HepG2 (cell line): ENCODE data around the gene SLC9C2. TPM values are rescaled to one million over a fixed set of nuclear protein-coding genes. Genes with fewer than 3 reads are reported as not detected.
A peak's percentile ranks its signal among the peaks of the same experiment; 100 is the strongest.

Experiments used
- ATM ChIP-seq: fragments of 450-650 bp; IDR thresholded peaks from 2 replicates; pipeline ENCODE4 v1.7.1; 2017; ENCODE audit warnings: mild to moderate bottlenecking, borderline replicate concordance
- FOXM1 ChIP-seq: sonication (generic); formaldehyde crosslinking; IDR thresholded peaks from 2 replicates; pipeline ENCODE4 v1.5.0; 2020; ENCODE audit warnings: missing genetic modification reagents
- IRF9 ChIP-seq: sonication (generic); formaldehyde crosslinking; IDR thresholded peaks from 2 replicates; pipeline ENCODE4 v1.8.0; 2022; ENCODE audit warnings: missing genetic modification reagents, mild to moderate bottlenecking, borderline replicate concordance
- JDP2 ChIP-seq: sonication (generic); formaldehyde crosslinking; IDR thresholded peaks from 2 replicates; pipeline ENCODE4 v1.8.1; 2022; ENCODE audit warnings: missing genetic modification reagents, borderline replicate concordance
- MAFG ChIP-seq: sonication (generic); formaldehyde crosslinking; IDR thresholded peaks from 2 replicates; pipeline ENCODE4 v1.5.1; 2020; ENCODE audit warnings: mild to moderate bottlenecking, missing genetic modification reagents
- MLX ChIP-seq: IDR thresholded peaks from 2 replicates; pipeline ENCODE4 v1.6.1; 2016
- NAIF1 ChIP-seq: sonication (generic); formaldehyde crosslinking; IDR thresholded peaks from 2 replicates; pipeline ENCODE4 v1.5.0; 2020; ENCODE audit warnings: mild to moderate bottlenecking, missing genetic modification reagents, borderline replicate concordance
- PAF1 ChIP-seq: IDR thresholded peaks from 2 replicates; pipeline ENCODE4 v1.6.1; 2016; ENCODE audit warnings: missing genetic modification reagents, missing compliant biosample characterization
- PAXIP1 ChIP-seq: sonication (generic); formaldehyde crosslinking; conservative IDR thresholded peaks from 2 replicates; pipeline ENCODE4 v1.4.0; 2020; ENCODE audit warnings: mild to moderate bottlenecking, missing genetic modification reagents, moderate library complexity
- POLR2AphosphoS5 ChIP-seq: IDR thresholded peaks from 2 replicates; pipeline ENCODE4 v1.6.1; 2012; ENCODE audit warnings: low read depth, low read length
- SIX4 ChIP-seq: sonication (generic); formaldehyde crosslinking; IDR thresholded peaks from 2 replicates; pipeline ENCODE4 v1.4.0; 2020; ENCODE audit warnings: missing genetic modification reagents
- XBP1 ChIP-seq: sonication (generic); formaldehyde crosslinking; IDR thresholded peaks from 2 replicates; pipeline ENCODE4 v1.5.0; 2020; ENCODE audit warnings: missing genetic modification reagents
- ZNF354B ChIP-seq: sonication (generic); formaldehyde crosslinking; IDR thresholded peaks from 2 replicates; pipeline ENCODE4 v1.8.0; 2022; ENCODE audit warnings: mild to moderate bottlenecking, missing genetic modification reagents
- ZNF484 ChIP-seq: sonication (generic); formaldehyde crosslinking; IDR thresholded peaks from 2 replicates; pipeline ENCODE4 v1.5.1; 2020; ENCODE audit warnings: mild to moderate bottlenecking, low read depth, missing genetic modification reagents, borderline replicate concordance
- ZNF552 ChIP-seq: sonication (generic); formaldehyde crosslinking; IDR thresholded peaks from 2 replicates; pipeline ENCODE4 v1.9.0; 2022; ENCODE audit warnings: missing genetic modification reagents, mild to moderate bottlenecking, borderline replicate concordance
- ZNF670 ChIP-seq: sonication (generic); formaldehyde crosslinking; IDR thresholded peaks from 2 replicates; pipeline ENCODE4 v1.8.0; 2022; ENCODE audit warnings: mild to moderate bottlenecking, missing genetic modification reagents, borderline replicate concordance
- ZNF678 ChIP-seq: sonication (generic); formaldehyde crosslinking; IDR thresholded peaks from 2 replicates; pipeline ENCODE4 v1.4.0; 2020; ENCODE audit warnings: mild to moderate bottlenecking, missing genetic modification reagents
- ZNF772 ChIP-seq: sonication (generic); formaldehyde crosslinking; IDR thresholded peaks from 2 replicates; pipeline ENCODE4 v1.5.0; 2020; ENCODE audit warnings: mild to moderate bottlenecking, missing genetic modification reagents
- polyA plus RNA-seq, 8 experiments: library from polyadenylated mRNA; depleted of rRNA in 3 of 8; stranded (reverse) in 7 of 8; unstranded in 1 of 8; fragments of >200 nt; fragmentation: Illumina TruSeq in 4 of 8; extraction: Trizol in 4 of 8; gene quantifications; 2 replicates each; pipeline versions ENCODE4 v1.2.1 to v1.2.3, GENCODE V29; 2011 to 2016; ENCODE audit warnings: low read depth in 4 of 8, missing spikeins in 1 of 8, mixed read lengths in 1 of 8; ENCODE audit not compliant: insufficient read depth in 1 of 8
- total RNA-seq, 5 experiments: library from RNA; depleted of rRNA; stranded (reverse); fragments of >200 nt; fragmentation: Illumina TruSeq; extraction: Trizol; gene quantifications; 2 replicates each; pipeline ENCODE4 v1.2.3, GENCODE V29; 2016; ENCODE audit warnings: low read depth in 1 of 5
- TF ChIP-seq, protein P1 (sequence below): sonication (generic); formaldehyde crosslinking; IDR thresholded peaks from 2 replicates; pipeline ENCODE4 v1.4.0; 2020; ENCODE audit warnings: missing genetic modification reagents, borderline replicate concordance

SLC9C2 gene
- total and polyA plus RNA-seq, 2 of the 13 experiments (the other 11 are each of a cell fraction or from before 2014, with no cell fraction given) = 0.03 TPM; not detected in 1

- TF ChIP-seq, protein P1, sequence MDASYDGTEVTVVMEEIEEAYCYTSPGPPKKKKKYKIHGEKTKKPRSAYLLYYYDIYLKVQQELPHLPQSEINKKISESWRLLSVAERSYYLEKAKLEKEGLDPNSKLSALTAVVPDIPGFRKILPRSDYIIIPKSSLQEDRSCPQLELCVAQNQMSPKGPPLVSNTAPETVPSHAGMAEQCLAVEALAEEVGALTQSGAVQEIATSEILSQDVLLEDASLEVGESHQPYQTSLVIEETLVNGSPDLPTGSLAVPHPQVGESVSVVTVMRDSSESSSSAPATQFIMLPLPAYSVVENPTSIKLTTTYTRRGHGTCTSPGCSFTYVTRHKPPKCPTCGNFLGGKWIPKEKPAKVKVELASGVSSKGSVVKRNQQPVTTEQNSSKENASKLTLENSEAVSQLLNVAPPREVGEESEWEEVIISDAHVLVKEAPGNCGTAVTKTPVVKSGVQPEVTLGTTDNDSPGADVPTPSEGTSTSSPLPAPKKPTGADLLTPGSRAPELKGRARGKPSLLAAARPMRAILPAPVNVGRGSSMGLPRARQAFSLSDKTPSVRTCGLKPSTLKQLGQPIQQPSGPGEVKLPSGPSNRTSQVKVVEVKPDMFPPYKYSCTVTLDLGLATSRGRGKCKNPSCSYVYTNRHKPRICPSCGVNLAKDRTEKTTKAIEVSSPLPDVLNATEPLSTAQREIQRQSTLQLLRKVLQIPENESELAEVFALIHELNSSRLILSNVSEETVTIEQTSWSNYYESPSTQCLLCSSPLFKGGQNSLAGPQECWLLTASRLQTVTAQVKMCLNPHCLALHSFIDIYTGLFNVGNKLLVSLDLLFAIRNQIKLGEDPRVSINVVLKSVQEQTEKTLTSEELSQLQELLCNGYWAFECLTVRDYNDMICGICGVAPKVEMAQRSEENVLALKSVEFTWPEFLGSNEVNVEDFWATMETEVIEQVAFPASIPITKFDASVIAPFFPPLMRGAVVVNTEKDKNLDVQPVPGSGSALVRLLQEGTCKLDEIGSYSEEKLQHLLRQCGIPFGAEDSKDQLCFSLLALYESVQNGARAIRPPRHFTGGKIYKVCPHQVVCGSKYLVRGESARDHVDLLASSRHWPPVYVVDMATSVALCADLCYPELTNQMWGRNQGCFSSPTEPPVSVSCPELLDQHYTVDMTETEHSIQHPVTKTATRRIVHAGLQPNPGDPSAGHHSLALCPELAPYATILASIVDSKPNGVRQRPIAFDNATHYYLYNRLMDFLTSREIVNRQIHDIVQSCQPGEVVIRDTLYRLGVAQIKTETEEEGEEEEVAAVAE (CRISPR knock-in tag) = no peak
- TF ChIP-seq ZNF354B (no peak), XBP1 (CRISPR knock-in tag) (no peak), PAXIP1 (CRISPR knock-in tag) (no peak), ZNF772 (CRISPR knock-in tag) (no peak; the same call in 1 of the 2 replicates), ZNF484 (CRISPR knock-in tag) (no peak), MLX (CRISPR knock-in tag) (no peak), POLR2AphosphoS5 (peak; percentile 65), IRF9 (CRISPR knock-in tag) (no peak), ZNF678 (CRISPR knock-in tag) (no peak), ZNF670 (CRISPR knock-in tag) (no peak), SIX4 (CRISPR knock-in tag) (no peak), FOXM1 (CRISPR knock-in tag) (no peak), NAIF1 (no peak), ZNF552 (no peak), MAFG (CRISPR knock-in tag) (no peak), ATM (no peak), JDP2 (CRISPR knock-in tag) (no peak), PAF1 (CRISPR knock-in tag) (no peak)
Observed at GRCh38 chr1:173476665-173477285, 126.1 kb downstream of the SLC9C2 start (continued).
